ENCODE data around the gene MAGEA12.
"Not testable (repeated sequence)": the region's sequence is repeated elsewhere in the genome, so short reads cannot be mapped to it uniquely, and the experiment has no call there.

MAGEA12 gene

GRCh38 chrX:152738560-152738959 is 5.0 kb downstream of the MAGEA12 start:
- Histone ChIP-seq H3K4me1 (ENCODE audit: control extremely low read depth in 1 of 4, control insufficient read depth in 4 of 4, insufficient read depth in 4 of 4, low read length in 3 of 4) (no peaks in the 10 kb centered on the region), H3K4me3 (ENCODE audit: control insufficient read depth in 1 of 7, extremely low read depth in 1 of 7, insufficient read depth in 4 of 7, low read depth in 2 of 7, low read length in 6 of 7) (no peak overlapping the region), H3K9me3 (ENCODE audit: control extremely low read depth in 1 of 5, control insufficient read depth in 4 of 5, insufficient read depth in 2 of 5, low read depth in 1 of 5, low read length in 4 of 5) (peaks cover 0 to 3% (median 0%) of the 10 kb centered on the region in 5 experiments), H3K27ac (ENCODE audit: insufficient read depth in 1 of 2, low read depth in 1 of 2, low read length in 2 of 2, poor library complexity in 1 of 2, severe bottlenecking in 2 of 2) (no peak overlapping the region), H3K27me3 (replicated peaks in 2 of 5; ENCODE audit: control insufficient read depth in 4 of 5, insufficient read depth in 5 of 5, low read length in 4 of 5) (peaks cover 0 to 3% (median 0%) of the 10 kb centered on the region in 5 experiments), H3K36me3 (ENCODE audit: control insufficient read depth in 4 of 4, insufficient read depth in 4 of 4, low read length in 3 of 4) (no peaks in the 10 kb centered on the region)
- ChIA-PET CTCF (no interaction called here), POLR2A (no interaction called here)
- no peak for DNase-seq
- WGBS (ENCODE audit: insufficient coverage): 83% methylated on average over 1 of the region's 5 CpGs

DNA sequence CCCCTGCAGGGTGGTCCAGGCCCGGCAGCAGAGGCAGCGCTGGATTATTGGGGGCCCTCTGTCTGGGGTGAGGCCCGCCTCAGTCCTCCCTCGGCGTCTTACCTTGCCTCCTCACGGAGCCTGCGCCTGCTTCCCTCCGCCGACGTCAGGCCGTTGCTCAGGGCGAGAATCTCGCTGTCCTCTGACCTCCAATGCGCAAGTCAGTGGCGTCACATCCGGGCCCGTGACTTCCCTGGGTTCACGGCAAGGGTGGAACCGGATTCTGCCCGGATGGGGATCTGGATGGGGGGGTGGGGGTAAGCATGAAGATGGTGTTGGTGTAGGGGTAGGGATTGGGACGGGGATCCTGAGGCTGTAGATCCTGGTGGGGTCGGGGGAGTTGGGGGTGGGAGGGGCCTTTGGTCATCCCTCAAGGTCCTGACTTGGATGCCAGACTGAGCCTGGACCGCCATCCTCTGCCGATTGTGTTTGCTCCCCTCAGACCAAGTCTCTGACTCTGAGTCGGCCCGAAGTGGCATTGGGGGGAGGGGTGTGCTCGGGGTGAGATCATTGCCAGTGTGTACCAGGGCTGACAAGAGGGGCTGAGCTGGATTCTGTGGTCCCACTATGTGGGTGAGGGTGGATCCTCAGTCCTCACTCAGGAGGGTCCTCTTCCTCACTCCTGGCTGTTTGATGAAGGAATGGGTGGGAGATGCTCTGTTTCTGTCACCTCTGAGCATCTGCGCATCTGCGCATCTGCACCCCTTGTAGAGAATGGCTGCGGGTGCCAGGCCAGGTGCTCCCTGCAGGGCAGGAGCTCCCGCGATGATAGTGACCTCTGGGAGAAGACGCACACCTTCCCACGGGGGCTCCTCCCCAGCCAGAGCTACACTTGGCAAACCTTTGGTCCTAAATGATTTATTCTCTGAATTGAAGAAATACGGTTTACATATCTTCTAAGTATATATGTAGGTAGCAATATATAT is 20.4 kb downstream of the MAGEA12 start, which contains the start of gene MAGEA2:
TSS of gene MAGEA2 (minus strand) at position 157 of the 965 bp plus-strand sequence. CDS start 2,479 bp downstream, outside the sequence.
- POLR2A ChIA-PET; DNase-seq; CTCF ChIA-PET; H3K27me3 ChIP-seq (replicated peaks in 2 of 5; ENCODE audit: control insufficient read depth in 4 of 5, insufficient read depth in 5 of 5, low read length in 4 of 5); H3K4me3 ChIP-seq (ENCODE audit: control insufficient read depth in 1 of 7, extremely low read depth in 1 of 7, insufficient read depth in 4 of 7, low read depth in 2 of 7, low read length in 6 of 7); H3K27ac ChIP-seq (ENCODE audit: insufficient read depth in 1 of 2, low read depth in 1 of 2, low read length in 2 of 2, poor library complexity in 1 of 2, severe bottlenecking in 2 of 2); H3K9me3 ChIP-seq (ENCODE audit: control extremely low read depth in 1 of 5, control insufficient read depth in 4 of 5, insufficient read depth in 2 of 5, low read depth in 1 of 5, low read length in 4 of 5); H3K36me3 ChIP-seq (ENCODE audit: control insufficient read depth in 4 of 4, insufficient read depth in 4 of 4, low read length in 3 of 4); H3K4me1 ChIP-seq (ENCODE audit: control extremely low read depth in 1 of 4, control insufficient read depth in 4 of 4, insufficient read depth in 4 of 4, low read length in 3 of 4): not testable (repeated sequence)
- no CpG with 5 or more reads among the region's 35 CpGs for WGBS (ENCODE audit: insufficient coverage)

GRCh38 chrX:152754871-152755270 is 21.3 kb downstream of the MAGEA12 start:
- H3K4me1 ChIP-seq (ENCODE audit: control extremely low read depth in 1 of 4, control insufficient read depth in 4 of 4, insufficient read depth in 4 of 4, low read length in 3 of 4); POLR2A ChIA-PET; CTCF ChIA-PET; H3K36me3 ChIP-seq (ENCODE audit: control insufficient read depth in 4 of 4, insufficient read depth in 4 of 4, low read length in 3 of 4); DNase-seq; H3K4me3 ChIP-seq (ENCODE audit: control insufficient read depth in 1 of 7, extremely low read depth in 1 of 7, insufficient read depth in 4 of 7, low read depth in 2 of 7, low read length in 6 of 7); H3K9me3 ChIP-seq (ENCODE audit: control extremely low read depth in 1 of 5, control insufficient read depth in 4 of 5, insufficient read depth in 2 of 5, low read depth in 1 of 5, low read length in 4 of 5); H3K27ac ChIP-seq (ENCODE audit: insufficient read depth in 1 of 2, low read depth in 1 of 2, low read length in 2 of 2, poor library complexity in 1 of 2, severe bottlenecking in 2 of 2); H3K27me3 ChIP-seq (replicated peaks in 2 of 5; ENCODE audit: control insufficient read depth in 4 of 5, insufficient read depth in 5 of 5, low read length in 4 of 5): not testable (repeated sequence)
- WGBS (ENCODE audit: insufficient coverage): no CpG with 5 or more reads among the region's 5 CpGs

- H3K4me1 ChIP-seq (ENCODE audit: control extremely low read depth in 1 of 4, control insufficient read depth in 4 of 4, insufficient read depth in 4 of 4, low read length in 3 of 4); DNase-seq; H3K36me3 ChIP-seq (ENCODE audit: control insufficient read depth in 4 of 4, insufficient read depth in 4 of 4, low read length in 3 of 4); H3K4me3 ChIP-seq (ENCODE audit: control insufficient read depth in 1 of 7, extremely low read depth in 1 of 7, insufficient read depth in 4 of 7, low read depth in 2 of 7, low read length in 6 of 7); H3K27ac ChIP-seq (ENCODE audit: insufficient read depth in 1 of 2, low read depth in 1 of 2, low read length in 2 of 2, poor library complexity in 1 of 2, severe bottlenecking in 2 of 2); POLR2A ChIA-PET; CTCF ChIA-PET; H3K9me3 ChIP-seq (ENCODE audit: control extremely low read depth in 1 of 5, control insufficient read depth in 4 of 5, insufficient read depth in 2 of 5, low read depth in 1 of 5, low read length in 4 of 5); H3K27me3 ChIP-seq (replicated peaks in 2 of 5; ENCODE audit: control insufficient read depth in 4 of 5, insufficient read depth in 5 of 5, low read length in 4 of 5): not testable (repeated sequence)
- no CpG with 5 or more reads among the region's 2 CpGs for WGBS (ENCODE audit: insufficient coverage)
These were observed 25.4 kb downstream of the MAGEA12 start, which contains the start of gene CSAG3 for GRCh38 chrX:152758918-152759317. CSAG3 (plus strand) TSS chrX:152759218.

DNA sequence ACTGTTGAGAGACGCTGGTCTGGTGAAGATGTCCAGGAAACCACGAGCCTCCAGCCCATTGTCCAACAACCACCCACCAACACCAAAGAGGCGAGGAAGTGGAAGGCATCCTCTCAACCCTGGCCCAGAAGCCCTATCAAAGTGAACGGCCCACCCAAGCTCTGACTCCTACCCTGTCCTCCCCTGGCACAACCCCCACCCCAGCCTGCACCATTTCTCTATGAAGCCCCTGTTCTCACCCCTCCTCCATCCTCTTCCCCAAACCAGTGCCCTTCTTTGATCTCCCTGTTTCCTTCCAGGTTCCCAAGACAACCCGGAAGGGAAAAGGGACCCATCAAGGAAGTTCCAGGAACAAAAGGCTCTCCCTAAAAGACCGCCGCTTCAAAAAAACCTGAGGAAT is 26.0 kb downstream of the MAGEA12 start:
- POLR2A ChIA-PET, CTCF ChIA-PET: not testable (repeated sequence)
- WGBS (ENCODE audit: insufficient coverage): no CpG with 5 or more reads among the region's 7 CpGs

DNA sequence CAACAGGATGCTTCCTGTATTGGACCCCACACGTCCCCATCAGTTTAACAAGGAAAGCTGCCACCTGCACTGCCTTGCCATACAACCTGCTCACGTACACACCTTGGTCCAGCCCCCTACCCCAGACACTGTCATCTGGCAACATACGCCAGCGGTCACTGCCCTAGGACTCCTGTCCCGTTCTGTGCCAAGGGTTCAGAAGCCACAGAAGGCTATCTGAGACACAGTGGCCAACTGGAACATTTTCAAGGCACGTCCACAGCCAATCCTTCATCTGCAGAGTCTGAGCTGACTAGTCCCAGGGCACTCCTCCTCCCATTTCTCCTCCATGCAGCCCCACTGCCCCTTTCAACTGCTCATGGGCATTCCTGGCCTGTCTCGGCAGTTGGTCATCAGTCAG is 28.0 kb downstream of the MAGEA12 start:
- POLR2A ChIA-PET; H3K9me3 ChIP-seq (ENCODE audit: control extremely low read depth in 1 of 5, control insufficient read depth in 4 of 5, insufficient read depth in 2 of 5, low read depth in 1 of 5, low read length in 4 of 5): not testable (repeated sequence)

More for the DNA sequence above, 26.0 kb downstream of the MAGEA12 start:
- H3K27me3 ChIP-seq (replicated peaks in 2 of 5; ENCODE audit: control insufficient read depth in 4 of 5, insufficient read depth in 5 of 5, low read length in 4 of 5); H3K36me3 ChIP-seq (ENCODE audit: control insufficient read depth in 4 of 4, insufficient read depth in 4 of 4, low read length in 3 of 4); H3K9me3 ChIP-seq (ENCODE audit: control extremely low read depth in 1 of 5, control insufficient read depth in 4 of 5, insufficient read depth in 2 of 5, low read depth in 1 of 5, low read length in 4 of 5); H3K27ac ChIP-seq (ENCODE audit: insufficient read depth in 1 of 2, low read depth in 1 of 2, low read length in 2 of 2, poor library complexity in 1 of 2, severe bottlenecking in 2 of 2); DNase-seq; H3K4me1 ChIP-seq (ENCODE audit: control extremely low read depth in 1 of 4, control insufficient read depth in 4 of 4, insufficient read depth in 4 of 4, low read length in 3 of 4); H3K4me3 ChIP-seq (ENCODE audit: control insufficient read depth in 1 of 7, extremely low read depth in 1 of 7, insufficient read depth in 4 of 7, low read depth in 2 of 7, low read length in 6 of 7): not testable (repeated sequence)

DNA sequence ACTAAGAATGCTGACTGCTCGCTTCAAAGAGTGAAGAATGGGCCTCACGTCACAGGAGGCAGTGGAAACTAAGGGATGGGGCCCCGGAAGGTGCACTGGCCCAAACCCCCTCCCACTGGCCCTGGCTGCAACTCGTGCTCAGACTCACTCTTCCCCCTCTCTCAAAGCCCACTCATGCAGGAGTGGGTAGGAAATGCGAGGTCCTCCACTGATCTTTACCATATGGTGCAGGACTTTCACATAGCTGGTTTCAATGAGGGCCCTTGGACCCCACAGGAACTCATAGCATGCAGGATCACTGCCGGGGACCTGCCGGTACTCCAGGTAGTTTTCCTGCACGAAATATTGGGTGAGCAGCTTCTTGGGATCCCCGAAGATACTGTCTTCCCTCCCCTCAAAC is 33.0 kb downstream of the MAGEA12 start:
- H3K9me3 ChIP-seq (ENCODE audit: control extremely low read depth in 1 of 5, control insufficient read depth in 4 of 5, insufficient read depth in 2 of 5, low read depth in 1 of 5, low read length in 4 of 5); H3K27me3 ChIP-seq (replicated peaks in 2 of 5; ENCODE audit: control insufficient read depth in 4 of 5, insufficient read depth in 5 of 5, low read length in 4 of 5); H3K27ac ChIP-seq (ENCODE audit: insufficient read depth in 1 of 2, low read depth in 1 of 2, low read length in 2 of 2, poor library complexity in 1 of 2, severe bottlenecking in 2 of 2); H3K4me3 ChIP-seq (ENCODE audit: control insufficient read depth in 1 of 7, extremely low read depth in 1 of 7, insufficient read depth in 4 of 7, low read depth in 2 of 7, low read length in 6 of 7); POLR2A ChIA-PET; DNase-seq; H3K36me3 ChIP-seq (ENCODE audit: control insufficient read depth in 4 of 4, insufficient read depth in 4 of 4, low read length in 3 of 4); CTCF ChIA-PET; H3K4me1 ChIP-seq (ENCODE audit: control extremely low read depth in 1 of 4, control insufficient read depth in 4 of 4, insufficient read depth in 4 of 4, low read length in 3 of 4): not testable (repeated sequence)
- 84% methylated on average over 6 of the region's 9 CpGs for WGBS (ENCODE audit: insufficient coverage)

More for the DNA sequence above, 28.0 kb downstream of the MAGEA12 start:
- H3K36me3 ChIP-seq (ENCODE audit: control insufficient read depth in 4 of 4, insufficient read depth in 4 of 4, low read length in 3 of 4); H3K27me3 ChIP-seq (replicated peaks in 2 of 5; ENCODE audit: control insufficient read depth in 4 of 5, insufficient read depth in 5 of 5, low read length in 4 of 5); H3K4me1 ChIP-seq (ENCODE audit: control extremely low read depth in 1 of 4, control insufficient read depth in 4 of 4, insufficient read depth in 4 of 4, low read length in 3 of 4); H3K27ac ChIP-seq (ENCODE audit: insufficient read depth in 1 of 2, low read depth in 1 of 2, low read length in 2 of 2, poor library complexity in 1 of 2, severe bottlenecking in 2 of 2); DNase-seq; H3K4me3 ChIP-seq (ENCODE audit: control insufficient read depth in 1 of 7, extremely low read depth in 1 of 7, insufficient read depth in 4 of 7, low read depth in 2 of 7, low read length in 6 of 7); CTCF ChIA-PET: not testable (repeated sequence)
- WGBS (ENCODE audit: insufficient coverage): no CpG with 5 or more reads among the region's 7 CpGs
